Epithelial cell of proximal tubule (primary cell): ENCODE measurements around the gene TAS2R7. TPM values are rescaled to one million over a fixed set of nuclear protein-coding genes. Genes with fewer than 3 reads are reported as not detected.

Experiments
- DNase-seq: peaks from one replicate; pipeline ENCODE4 v3.0.0-alpha.2; 2011; ENCODE audit warnings: low read depth
- H3K4me3 ChIP-seq: 2 replicates; pipeline ENCODE4 v1.5.1; 2011; ENCODE audit warnings: low read depth, mild to moderate bottlenecking, low read length
- total RNA-seq: library from RNA; depleted of rRNA; stranded (reverse); fragments of >200 nt; gene quantifications from 2 replicates; pipeline ENCODE4 v1.2.3, GENCODE V29; 2015
- TF ChIP-seq, protein P1 (sequence below): conservative IDR thresholded peaks from 2 replicates; pipeline ENCODE4 v1.5.1; 2012; ENCODE audit warnings: low read depth, mild to moderate bottlenecking, low read length

The TAS2R7 gene
- total RNA-seq = not detected in 2 replicates

DNA sequence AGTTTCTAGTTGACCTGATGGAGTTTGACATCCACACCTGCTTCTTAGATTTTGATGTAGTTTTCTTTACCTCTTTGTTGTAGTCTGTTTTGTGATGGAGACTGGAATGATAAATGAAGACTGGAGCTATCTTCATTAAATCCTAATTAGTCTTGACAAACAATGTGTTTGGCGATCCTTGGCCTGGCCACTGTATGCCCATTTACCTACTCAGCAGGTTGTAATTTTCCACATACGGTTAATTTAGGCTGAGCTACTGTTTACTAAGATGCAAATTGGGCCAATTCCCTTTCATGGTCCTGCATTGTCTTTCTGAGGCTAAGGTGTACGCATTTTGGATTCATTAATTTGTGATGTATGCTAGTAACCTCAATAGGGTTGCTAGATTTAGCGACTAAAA is at the start of gene TAS2R7:
TAS2R7 (minus strand) TSS at position 41 of the 400 bp plus-strand sequence. CDS start 57 bp downstream, outside the sequence.
- no peak within 1 kb of the TSS for H3K4me3 ChIP-seq
- TF ChIP-seq, protein P1, sequence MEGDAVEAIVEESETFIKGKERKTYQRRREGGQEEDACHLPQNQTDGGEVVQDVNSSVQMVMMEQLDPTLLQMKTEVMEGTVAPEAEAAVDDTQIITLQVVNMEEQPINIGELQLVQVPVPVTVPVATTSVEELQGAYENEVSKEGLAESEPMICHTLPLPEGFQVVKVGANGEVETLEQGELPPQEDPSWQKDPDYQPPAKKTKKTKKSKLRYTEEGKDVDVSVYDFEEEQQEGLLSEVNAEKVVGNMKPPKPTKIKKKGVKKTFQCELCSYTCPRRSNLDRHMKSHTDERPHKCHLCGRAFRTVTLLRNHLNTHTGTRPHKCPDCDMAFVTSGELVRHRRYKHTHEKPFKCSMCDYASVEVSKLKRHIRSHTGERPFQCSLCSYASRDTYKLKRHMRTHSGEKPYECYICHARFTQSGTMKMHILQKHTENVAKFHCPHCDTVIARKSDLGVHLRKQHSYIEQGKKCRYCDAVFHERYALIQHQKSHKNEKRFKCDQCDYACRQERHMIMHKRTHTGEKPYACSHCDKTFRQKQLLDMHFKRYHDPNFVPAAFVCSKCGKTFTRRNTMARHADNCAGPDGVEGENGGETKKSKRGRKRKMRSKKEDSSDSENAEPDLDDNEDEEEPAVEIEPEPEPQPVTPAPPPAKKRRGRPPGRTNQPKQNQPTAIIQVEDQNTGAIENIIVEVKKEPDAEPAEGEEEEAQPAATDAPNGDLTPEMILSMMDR = no peak
- DNase-seq = no peak

GRCh38 chr12:10851243-10851858 is 48.9 kb upstream of the TAS2R7 start:
- H3K4me3 ChIP-seq = no peak overlapping the region
- TF ChIP-seq, protein P1 = no peak
- DNase-seq = no peak

- TF ChIP-seq, protein P1 = no peak
- no peak for DNase-seq
- H3K4me3 ChIP-seq = no peak within 1 kb of the TSS
These were observed 47.0 kb upstream of the TAS2R7 start, which contains the start of gene PRR4 for GRCh38 chr12:10849425-10849878. Gene PRR4, minus strand, starts transcription at chr12:10849475. Its CDS starts 38 bp downstream, at chr12:10849437.

- DNase-seq = no peak
- TF ChIP-seq, protein P1 = no peak
- no peak overlapping the region for H3K4me3 ChIP-seq
These were observed 45.3 kb upstream of the TAS2R7 start for GRCh38 chr12:10847744-10848143.

- H3K4me3 ChIP-seq = no peak overlapping the region
- no peak for DNase-seq
These were observed 40.4 kb upstream of the TAS2R7 start for GRCh38 chr12:10842862-10843261.

DNA sequence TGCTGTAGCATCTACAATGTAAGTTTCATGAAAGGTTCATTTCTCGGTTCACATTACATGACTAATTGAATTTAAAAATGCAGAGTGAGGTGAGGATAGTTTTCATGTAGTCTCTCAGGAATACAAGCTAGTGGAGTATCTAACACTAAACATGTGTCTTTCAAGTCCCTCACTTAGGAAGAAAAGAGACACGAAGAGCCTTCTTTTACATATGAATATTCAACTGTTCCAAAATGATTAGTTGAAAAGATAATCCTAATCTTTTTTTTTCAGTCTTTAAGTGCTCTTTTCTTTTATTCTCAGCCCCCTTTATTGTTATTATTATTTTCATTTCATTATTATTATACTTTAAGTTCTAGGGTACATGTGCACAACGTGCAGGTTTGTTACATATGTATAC is 36.0 kb upstream of the TAS2R7 start:
- H3K4me3 ChIP-seq = no peak overlapping the region
- no peak for DNase-seq
- TF ChIP-seq, protein P1 = no peak

More at GRCh38 chr12:10842862-10843261, 40.4 kb upstream of the TAS2R7 start:
- TF ChIP-seq, protein P1 = no peak

DNA sequence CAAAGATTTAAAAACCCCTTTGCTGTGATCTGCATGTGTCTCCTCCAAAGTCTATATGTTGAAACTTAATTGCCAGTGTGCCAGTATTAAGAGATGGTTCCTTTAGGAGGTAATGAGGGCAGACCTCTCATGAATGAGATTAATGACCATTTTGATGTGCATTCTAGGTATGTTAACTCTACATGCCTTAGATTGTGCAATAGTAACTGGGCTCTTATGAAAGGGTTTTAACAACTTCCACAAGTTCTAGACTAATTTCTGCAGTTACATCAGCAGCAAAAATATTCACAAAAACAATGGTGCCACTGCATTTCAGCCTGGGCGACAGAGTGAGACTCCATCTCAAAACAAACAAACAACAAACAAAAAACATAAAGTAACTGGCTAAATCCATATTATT is 27.6 kb upstream of the TAS2R7 start:
- no peak overlapping the region for H3K4me3 ChIP-seq
- TF ChIP-seq, protein P1 = no peak
- DNase-seq = no peak
